SK-N-SH treated with all-trans-retinoic acid at 6 μM for 48 hours (cell line): ENCODE measurements around the gene OR1S1.

Source experiments
- ATAC-seq: fragments of 200-7000 bp; cut with Tn5 transposase; 3 replicates; pipeline ENCODE4 v1.9.1; 2020; ENCODE audit warnings: mild to moderate bottlenecking, moderate library complexity
- ARNTL ChIP-seq: fragments of 450-650 bp; formaldehyde crosslinking; IDR thresholded peaks from 2 replicates; pipeline ENCODE4 v1.5.0; 2020; ENCODE audit warnings: low read depth, mild to moderate bottlenecking, moderate library complexity, borderline replicate concordance
- BACH2 ChIP-seq: fragments of 250-450 bp; sonication (Bioruptor Pico); IDR thresholded peaks from 2 replicates; pipeline ENCODE4 v1.9.0; 2021; ENCODE audit warnings: mild to moderate bottlenecking, borderline replicate concordance
- CSDC2 ChIP-seq: fragments of 250-450 bp; sonication (Bioruptor Pico); IDR thresholded peaks from 2 replicates; pipeline ENCODE4 v1.5.0; 2020; ENCODE audit warnings: mild to moderate bottlenecking, moderate library complexity
- ESRRG ChIP-seq: fragments of 250-450 bp; sonication (Bioruptor Pico); IDR thresholded peaks from 2 replicates; pipeline ENCODE4 v1.6.1; 2021; ENCODE audit warnings: mild to moderate bottlenecking
- GLIS3 ChIP-seq: fragments of 250-450 bp; sonication (Bioruptor Pico); IDR thresholded peaks from 2 replicates; pipeline ENCODE4 v1.5.0; 2020; ENCODE audit warnings: mild to moderate bottlenecking, moderate library complexity
- ISL1 ChIP-seq: fragments of 250-450 bp; sonication (Bioruptor Pico); IDR thresholded peaks from 2 replicates; pipeline ENCODE4 v2.1.2; 2022; ENCODE audit warnings: mild to moderate bottlenecking, moderate library complexity
- OSR1 ChIP-seq: fragments of 250-450 bp; sonication (Bioruptor Pico); IDR thresholded peaks from 2 replicates; pipeline ENCODE4 v1.8.0; 2022; ENCODE audit warnings: moderate library complexity, mild to moderate bottlenecking, inconsistent platforms
- PPARA ChIP-seq: fragments of 250-450 bp; sonication (Bioruptor Pico); IDR thresholded peaks from 2 replicates; pipeline ENCODE4 v1.5.0; 2020; ENCODE audit warnings: mild to moderate bottlenecking, borderline replicate concordance
- RARB ChIP-seq: fragments of 250-450 bp; sonication (Bioruptor Pico); IDR thresholded peaks from 2 replicates; pipeline ENCODE4 v1.8.0; 2021; ENCODE audit warnings: mild to moderate bottlenecking, moderate library complexity
- SNAI2 ChIP-seq: fragments of 250-450 bp; sonication (Bioruptor Pico); IDR thresholded peaks from 2 replicates; pipeline ENCODE4 v1.5.0; 2020; ENCODE audit warnings: mild to moderate bottlenecking, moderate library complexity
- TCF4 ChIP-seq: fragments of 250-450 bp; sonication (Bioruptor Pico); IDR thresholded peaks from 2 replicates; pipeline ENCODE4 v1.8.0; 2021; ENCODE audit warnings: mild to moderate bottlenecking, moderate library complexity, borderline replicate concordance
- ZC3H10 ChIP-seq: fragments of 250-450 bp; sonication (Bioruptor Pico); IDR thresholded peaks from 2 replicates; pipeline ENCODE4 v1.5.1; 2021; ENCODE audit warnings: mild to moderate bottlenecking, moderate library complexity
- ZFP3 ChIP-seq: fragments of 250-450 bp; sonication (Bioruptor Pico); IDR thresholded peaks from 2 replicates; pipeline ENCODE4 v1.5.0; 2020; ENCODE audit warnings: mild to moderate bottlenecking, moderate library complexity
- ZFP30 ChIP-seq: fragments of 450-650 bp; formaldehyde crosslinking; IDR thresholded peaks from 2 replicates; pipeline ENCODE4 v1.5.0; 2022; ENCODE audit warnings: mild to moderate bottlenecking, moderate library complexity
- ZNF70 ChIP-seq: fragments of 450-650 bp; formaldehyde crosslinking; IDR thresholded peaks from 2 replicates; pipeline ENCODE4 v1.5.0; 2020; ENCODE audit warnings: mild to moderate bottlenecking, moderate library complexity
- ZNF8 ChIP-seq: fragments of 450-650 bp; formaldehyde crosslinking; IDR thresholded peaks from 2 replicates; pipeline ENCODE4 v1.5.0; 2020; ENCODE audit warnings: mild to moderate bottlenecking, moderate library complexity
- TF ChIP-seq, protein P1 (sequence below): fragments of 250-450 bp; sonication (Bioruptor Pico); IDR thresholded peaks from 2 replicates; pipeline ENCODE4 v1.5.1; 2020; ENCODE audit warnings: low read depth, mild to moderate bottlenecking, moderate library complexity
- TF ChIP-seq, protein P2 (sequence below): fragments of 250-450 bp; sonication (Bioruptor Pico); IDR thresholded peaks from 2 replicates; pipeline ENCODE4 v1.5.1; 2021; ENCODE audit warnings: mild to moderate bottlenecking, moderate library complexity
- TF ChIP-seq, protein P3 (sequence below): fragments of 250-450 bp; sonication (Bioruptor Pico); IDR thresholded peaks from 2 replicates; pipeline ENCODE4 v1.8.0; 2021; ENCODE audit warnings: low read depth, mild to moderate bottlenecking, moderate library complexity, borderline replicate concordance
- TF ChIP-seq, protein P4 (sequence below): fragments of 250-450 bp; sonication (Bioruptor Pico); IDR thresholded peaks from 2 replicates; pipeline ENCODE4 v1.8.0; 2020; ENCODE audit warnings: mild to moderate bottlenecking, moderate library complexity, borderline replicate concordance
- TF ChIP-seq, protein P5 (sequence below): fragments of 250-450 bp; sonication (Bioruptor Pico); IDR thresholded peaks from 2 replicates; pipeline ENCODE4 v1.5.0; 2020; ENCODE audit warnings: mild to moderate bottlenecking, moderate library complexity

OR1S1 gene

DNA sequence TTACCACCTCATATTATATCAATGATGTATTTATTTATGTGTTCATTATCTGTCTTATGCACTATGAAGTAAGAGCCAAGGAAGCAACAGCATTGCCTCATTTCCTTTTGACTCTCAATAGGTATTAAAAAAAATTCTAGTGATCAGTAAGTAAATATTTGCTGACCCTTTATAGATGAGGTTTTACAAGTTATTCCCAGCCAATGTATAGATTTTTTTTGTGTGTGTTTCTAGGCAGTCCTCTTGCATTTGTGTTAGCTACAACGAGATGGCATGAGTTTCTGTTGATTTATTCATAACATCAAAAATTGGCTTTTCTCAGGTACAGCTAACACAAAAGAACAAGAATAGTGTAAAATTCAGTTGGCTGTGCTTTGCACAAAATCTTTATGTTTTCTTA lies 13.2 kb upstream of the OR1S1 start:
- no peak for TF ChIP-seq ZNF8 (CRISPR knock-in tag)
- no peak for TF ChIP-seq RARB (CRISPR knock-in tag)
- TF ChIP-seq BACH2 (CRISPR knock-in tag): no peak
- no peak for TF ChIP-seq ZFP3
- no peak for TF ChIP-seq SNAI2 (CRISPR knock-in tag)
- TF ChIP-seq, protein P1, sequence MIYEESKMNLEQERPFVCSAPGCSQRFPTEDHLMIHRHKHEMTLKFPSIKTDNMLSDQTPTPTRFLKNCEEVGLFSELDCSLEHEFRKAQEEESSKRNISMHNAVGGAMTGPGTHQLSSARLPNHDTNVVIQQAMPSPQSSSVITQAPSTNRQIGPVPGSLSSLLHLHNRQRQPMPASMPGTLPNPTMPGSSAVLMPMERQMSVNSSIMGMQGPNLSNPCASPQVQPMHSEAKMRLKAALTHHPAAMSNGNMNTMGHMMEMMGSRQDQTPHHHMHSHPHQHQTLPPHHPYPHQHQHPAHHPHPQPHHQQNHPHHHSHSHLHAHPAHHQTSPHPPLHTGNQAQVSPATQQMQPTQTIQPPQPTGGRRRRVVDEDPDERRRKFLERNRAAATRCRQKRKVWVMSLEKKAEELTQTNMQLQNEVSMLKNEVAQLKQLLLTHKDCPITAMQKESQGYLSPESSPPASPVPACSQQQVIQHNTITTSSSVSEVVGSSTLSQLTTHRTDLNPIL (CRISPR knock-in tag): no peak
- TF ChIP-seq, protein P2, sequence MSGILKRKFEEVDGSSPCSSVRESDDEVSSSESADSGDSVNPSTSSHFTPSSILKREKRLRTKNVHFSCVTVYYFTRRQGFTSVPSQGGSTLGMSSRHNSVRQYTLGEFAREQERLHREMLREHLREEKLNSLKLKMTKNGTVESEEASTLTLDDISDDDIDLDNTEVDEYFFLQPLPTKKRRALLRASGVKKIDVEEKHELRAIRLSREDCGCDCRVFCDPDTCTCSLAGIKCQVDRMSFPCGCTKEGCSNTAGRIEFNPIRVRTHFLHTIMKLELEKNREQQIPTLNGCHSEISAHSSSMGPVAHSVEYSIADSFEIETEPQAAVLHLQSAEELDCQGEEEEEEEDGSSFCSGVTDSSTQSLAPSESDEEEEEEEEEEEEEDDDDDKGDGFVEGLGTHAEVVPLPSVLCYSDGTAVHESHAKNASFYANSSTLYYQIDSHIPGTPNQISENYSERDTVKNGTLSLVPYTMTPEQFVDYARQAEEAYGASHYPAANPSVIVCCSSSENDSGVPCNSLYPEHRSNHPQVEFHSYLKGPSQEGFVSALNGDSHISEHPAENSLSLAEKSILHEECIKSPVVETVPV (CRISPR knock-in tag): no peak
- no peak for TF ChIP-seq CSDC2
- TF ChIP-seq OSR1 (CRISPR knock-in tag): no peak
- TF ChIP-seq, protein P3, sequence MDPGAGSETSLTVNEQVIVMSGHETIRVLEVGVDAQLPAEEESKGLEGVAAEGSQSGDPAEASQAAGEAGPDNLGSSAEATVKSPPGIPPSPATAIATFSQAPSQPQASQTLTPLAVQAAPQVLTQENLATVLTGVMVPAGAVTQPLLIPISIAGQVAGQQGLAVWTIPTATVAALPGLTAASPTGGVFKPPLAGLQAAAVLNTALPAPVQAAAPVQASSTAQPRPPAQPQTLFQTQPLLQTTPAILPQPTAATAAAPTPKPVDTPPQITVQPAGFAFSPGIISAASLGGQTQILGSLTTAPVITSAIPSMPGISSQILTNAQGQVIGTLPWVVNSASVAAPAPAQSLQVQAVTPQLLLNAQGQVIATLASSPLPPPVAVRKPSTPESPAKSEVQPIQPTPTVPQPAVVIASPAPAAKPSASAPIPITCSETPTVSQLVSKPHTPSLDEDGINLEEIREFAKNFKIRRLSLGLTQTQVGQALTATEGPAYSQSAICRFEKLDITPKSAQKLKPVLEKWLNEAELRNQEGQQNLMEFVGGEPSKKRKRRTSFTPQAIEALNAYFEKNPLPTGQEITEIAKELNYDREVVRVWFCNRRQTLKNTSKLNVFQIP (CRISPR knock-in tag): no peak
- TF ChIP-seq ESRRG: no peak
- no peak for TF ChIP-seq ZNF70 (CRISPR knock-in tag)
- TF ChIP-seq ISL1 (CRISPR knock-in tag): no peak
- TF ChIP-seq, protein P4, sequence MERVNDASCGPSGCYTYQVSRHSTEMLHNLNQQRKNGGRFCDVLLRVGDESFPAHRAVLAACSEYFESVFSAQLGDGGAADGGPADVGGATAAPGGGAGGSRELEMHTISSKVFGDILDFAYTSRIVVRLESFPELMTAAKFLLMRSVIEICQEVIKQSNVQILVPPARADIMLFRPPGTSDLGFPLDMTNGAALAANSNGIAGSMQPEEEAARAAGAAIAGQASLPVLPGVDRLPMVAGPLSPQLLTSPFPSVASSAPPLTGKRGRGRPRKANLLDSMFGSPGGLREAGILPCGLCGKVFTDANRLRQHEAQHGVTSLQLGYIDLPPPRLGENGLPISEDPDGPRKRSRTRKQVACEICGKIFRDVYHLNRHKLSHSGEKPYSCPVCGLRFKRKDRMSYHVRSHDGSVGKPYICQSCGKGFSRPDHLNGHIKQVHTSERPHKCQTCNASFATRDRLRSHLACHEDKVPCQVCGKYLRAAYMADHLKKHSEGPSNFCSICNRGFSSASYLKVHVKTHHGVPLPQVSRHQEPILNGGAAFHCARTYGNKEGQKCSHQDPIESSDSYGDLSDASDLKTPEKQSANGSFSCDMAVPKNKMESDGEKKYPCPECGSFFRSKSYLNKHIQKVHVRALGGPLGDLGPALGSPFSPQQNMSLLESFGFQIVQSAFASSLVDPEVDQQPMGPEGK (CRISPR knock-in tag): no peak
- no peak for TF ChIP-seq ZFP30 (CRISPR knock-in tag)
- TF ChIP-seq, protein P5, sequence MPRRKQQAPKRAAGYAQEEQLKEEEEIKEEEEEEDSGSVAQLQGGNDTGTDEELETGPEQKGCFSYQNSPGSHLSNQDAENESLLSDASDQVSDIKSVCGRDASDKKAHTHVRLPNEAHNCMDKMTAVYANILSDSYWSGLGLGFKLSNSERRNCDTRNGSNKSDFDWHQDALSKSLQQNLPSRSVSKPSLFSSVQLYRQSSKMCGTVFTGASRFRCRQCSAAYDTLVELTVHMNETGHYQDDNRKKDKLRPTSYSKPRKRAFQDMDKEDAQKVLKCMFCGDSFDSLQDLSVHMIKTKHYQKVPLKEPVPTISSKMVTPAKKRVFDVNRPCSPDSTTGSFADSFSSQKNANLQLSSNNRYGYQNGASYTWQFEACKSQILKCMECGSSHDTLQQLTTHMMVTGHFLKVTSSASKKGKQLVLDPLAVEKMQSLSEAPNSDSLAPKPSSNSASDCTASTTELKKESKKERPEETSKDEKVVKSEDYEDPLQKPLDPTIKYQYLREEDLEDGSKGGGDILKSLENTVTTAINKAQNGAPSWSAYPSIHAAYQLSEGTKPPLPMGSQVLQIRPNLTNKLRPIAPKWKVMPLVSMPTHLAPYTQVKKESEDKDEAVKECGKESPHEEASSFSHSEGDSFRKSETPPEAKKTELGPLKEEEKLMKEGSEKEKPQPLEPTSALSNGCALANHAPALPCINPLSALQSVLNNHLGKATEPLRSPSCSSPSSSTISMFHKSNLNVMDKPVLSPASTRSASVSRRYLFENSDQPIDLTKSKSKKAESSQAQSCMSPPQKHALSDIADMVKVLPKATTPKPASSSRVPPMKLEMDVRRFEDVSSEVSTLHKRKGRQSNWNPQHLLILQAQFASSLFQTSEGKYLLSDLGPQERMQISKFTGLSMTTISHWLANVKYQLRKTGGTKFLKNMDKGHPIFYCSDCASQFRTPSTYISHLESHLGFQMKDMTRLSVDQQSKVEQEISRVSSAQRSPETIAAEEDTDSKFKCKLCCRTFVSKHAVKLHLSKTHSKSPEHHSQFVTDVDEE: no peak
- no peak for TF ChIP-seq ARNTL (CRISPR knock-in tag)
- ATAC-seq: no peak

DNA sequence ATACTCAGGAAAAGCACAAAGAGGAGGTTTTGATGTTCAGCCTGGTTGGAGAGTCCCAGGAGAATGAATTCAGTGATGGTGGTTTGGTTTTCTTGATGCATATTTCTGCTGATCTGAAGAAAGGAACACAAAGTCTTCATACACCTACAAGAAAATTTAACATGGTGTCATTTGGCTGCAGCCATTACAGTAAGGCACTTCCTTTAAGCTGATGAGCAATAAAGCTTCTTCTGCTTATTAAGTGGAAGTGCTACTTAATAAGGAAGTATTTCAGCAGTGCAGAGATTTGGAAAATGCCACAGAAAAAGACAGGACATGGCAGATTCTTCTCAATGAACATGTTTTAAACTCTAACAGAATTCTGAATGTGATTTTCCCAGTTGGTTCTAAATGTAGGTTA lies 8.5 kb upstream of the OR1S1 start, which contains the start of gene OR1S2:
Gene OR1S2, minus strand, starts transcription at position 101 of the 400 bp plus-strand sequence. Its CDS starts 0 bp downstream, at position 101.
- TF ChIP-seq, protein P1 (CRISPR knock-in tag): no peak
- TF ChIP-seq GLIS3 (no peak), ESRRG (no peak), RARB (CRISPR knock-in tag) (no peak), ZNF8 (CRISPR knock-in tag) (no peak), SNAI2 (CRISPR knock-in tag) (no peak), ARNTL (CRISPR knock-in tag) (no peak), PPARA (no peak), ZFP3 (no peak), ISL1 (CRISPR knock-in tag) (no peak), OSR1 (CRISPR knock-in tag) (no peak), TCF4 (CRISPR knock-in tag) (no peak), BACH2 (CRISPR knock-in tag) (no peak), ZC3H10 (CRISPR knock-in tag) (no peak)
- TF ChIP-seq, protein P3 (CRISPR knock-in tag): no peak
- TF ChIP-seq, protein P2 (CRISPR knock-in tag): no peak
- TF ChIP-seq, protein P5: no peak
- no peak for ATAC-seq
